Stimulated activated naive CD8-positive, alpha-beta T cell treated with anti-CD3 and anti-CD28 coated beads, Interleukin-15, Interleukin-2, amounts not matched to agents 100 ng/mL and 50 ng/mL, for 24 hours (primary cell): ENCODE results near the gene COP1.

Experiments used
- H3K27ac Mint-ChIP-seq: one replicate; pipeline ENCODE4 v1.8.0; 2021; ENCODE audit warnings: mild to moderate bottlenecking, mixed read lengths
- H3K27me3 Mint-ChIP-seq: one replicate; pipeline ENCODE4 v1.8.0; 2021; ENCODE audit warnings: mixed read lengths
- H3K36me3 Mint-ChIP-seq: one replicate; pipeline ENCODE4 v1.8.0; 2021; ENCODE audit warnings: low read depth, mixed read lengths
- H3K4me1 Mint-ChIP-seq: one replicate; pipeline ENCODE4 v1.8.0; 2021; ENCODE audit warnings: low read depth, mixed read lengths
- H3K4me3 Mint-ChIP-seq: one replicate; pipeline ENCODE4 v1.8.0; 2021; ENCODE audit warnings: mild to moderate bottlenecking, mixed read lengths
- H3K9me3 Mint-ChIP-seq: one replicate; pipeline ENCODE4 v1.8.0; 2021; ENCODE audit warnings: mixed read lengths

COP1 gene

GRCh38 chr1:175906370-175906769, 300.7 kb downstream of the COP1 start:
- Mint-ChIP-seq H3K4me1 (no peaks in the 10 kb centered on the region), H3K27me3 (no peaks in the 10 kb centered on the region), H3K36me3 (peaks cover 31% of the 10 kb centered on the region), H3K27ac (no peak overlapping the region), H3K4me3 (no peak overlapping the region), H3K9me3 (peaks cover 12% of the 10 kb centered on the region)

GRCh38 chr1:175904808-175905207, 302.3 kb downstream of the COP1 start:
- Mint-ChIP-seq H3K36me3 (peaks cover 18% of the 10 kb centered on the region), H3K27me3 (no peaks in the 10 kb centered on the region), H3K27ac (no peak overlapping the region), H3K9me3 (no peaks in the 10 kb centered on the region), H3K4me1 (no peaks in the 10 kb centered on the region), H3K4me3 (no peak overlapping the region)

- Mint-ChIP-seq H3K4me1 (no peaks in the 10 kb centered on the region), H3K9me3 (no peaks in the 10 kb centered on the region)
These were observed 304.8 kb downstream of the COP1 start for GRCh38 chr1:175902281-175902680.

GRCh38 chr1:175901076-175901836, 305.8 kb downstream of the COP1 start:
- no peaks in the 10 kb centered on the region for H3K27me3 Mint-ChIP-seq
- H3K9me3 Mint-ChIP-seq = no peaks in the 10 kb centered on the region
- no peaks in the 10 kb centered on the region for H3K36me3 Mint-ChIP-seq
- H3K27ac Mint-ChIP-seq = no peak overlapping the region
- H3K4me3 Mint-ChIP-seq = no peak overlapping the region
- no peaks in the 10 kb centered on the region for H3K4me1 Mint-ChIP-seq

More at GRCh38 chr1:175902281-175902680, 304.8 kb downstream of the COP1 start:
- H3K27ac Mint-ChIP-seq = no peak overlapping the region
- no peak overlapping the region for H3K4me3 Mint-ChIP-seq
- peaks cover 3% of the 10 kb centered on the region for H3K36me3 Mint-ChIP-seq
- H3K27me3 Mint-ChIP-seq = no peaks in the 10 kb centered on the region

- Mint-ChIP-seq H3K27me3 (no peaks in the 10 kb centered on the region), H3K9me3 (no peaks in the 10 kb centered on the region), H3K27ac (no peak overlapping the region), H3K36me3 (no peaks in the 10 kb centered on the region), H3K4me3 (no peak overlapping the region), H3K4me1 (no peaks in the 10 kb centered on the region)
These were observed 306.9 kb downstream of the COP1 start for GRCh38 chr1:175900171-175900570.

- H3K9me3 Mint-ChIP-seq = no peaks in the 10 kb centered on the region
- H3K27ac Mint-ChIP-seq = no peak overlapping the region
- no peaks in the 10 kb centered on the region for H3K36me3 Mint-ChIP-seq
These were observed 311.1 kb downstream of the COP1 start for GRCh38 chr1:175895966-175896365.

More at GRCh38 chr1:175895966-175896365, 311.1 kb downstream of the COP1 start:
- H3K27me3 Mint-ChIP-seq = no peaks in the 10 kb centered on the region
- H3K4me1 Mint-ChIP-seq = no peaks in the 10 kb centered on the region
- H3K4me3 Mint-ChIP-seq = no peak overlapping the region
